Measurements from ENCODE around the gene BRINP1. TPM values are rescaled to one million over a fixed set of nuclear protein-coding genes. Genes with fewer than 3 reads are reported as not detected.

The BRINP1 gene
- total RNA-seq, 2 donors from 2014 or later, result 1.8 to 4.3 TPM

DNA sequence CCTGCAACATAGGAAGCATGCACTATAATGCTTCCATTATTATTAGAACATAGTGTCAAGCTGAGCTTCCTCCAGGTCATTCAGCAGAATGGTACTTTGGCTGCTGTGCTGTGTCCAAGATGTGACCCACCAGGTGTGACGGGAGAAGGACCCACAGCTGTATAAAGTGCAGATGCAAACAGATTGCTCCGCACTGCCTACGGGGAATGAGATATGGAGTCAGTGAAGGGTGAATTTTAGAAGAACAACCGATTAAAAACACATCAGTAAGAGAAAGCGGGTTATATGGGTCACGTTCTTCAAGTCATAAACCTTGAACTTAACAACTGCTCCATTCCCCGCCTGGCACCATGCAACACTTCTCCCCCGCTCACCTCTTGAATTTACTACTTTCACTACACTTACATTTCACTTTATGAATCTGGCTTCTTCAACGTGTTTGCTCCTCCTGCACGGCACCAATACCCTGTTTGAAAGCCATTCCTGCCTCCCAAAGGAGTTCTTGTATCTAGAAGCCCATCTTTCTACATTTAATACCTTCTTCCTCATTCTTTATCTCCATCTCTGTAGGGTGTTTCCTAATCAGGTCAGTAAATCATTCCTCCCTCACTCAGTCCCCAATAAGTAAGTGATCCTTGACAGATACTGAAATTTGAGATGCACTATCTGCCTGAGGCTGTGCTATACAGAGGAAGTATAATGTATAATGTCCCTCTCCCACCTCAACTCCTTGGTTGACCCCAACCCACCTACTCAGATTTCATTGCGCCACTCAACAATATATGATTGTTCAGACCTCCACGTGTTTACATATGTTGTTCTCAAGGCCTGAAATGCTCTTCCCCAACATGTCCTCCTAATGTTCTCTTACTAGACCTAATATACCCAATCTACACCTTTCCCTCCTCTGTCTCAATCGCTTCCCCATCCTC is 25.9 kb downstream of the BRINP1 start:
- H3K36me3 ChIP-seq, result no peaks in the 10 kb centered on the region
- H3K27me3 ChIP-seq (replicated peaks; ENCODE audit: insufficient read depth), result no peaks in the 10 kb centered on the region
- no peak overlapping the region for H3K4me3 ChIP-seq
- no peak overlapping the region for H3K27ac ChIP-seq
- H3K9me3 ChIP-seq, result no peaks in the 10 kb centered on the region
- TF ChIP-seq, protein P1, sequence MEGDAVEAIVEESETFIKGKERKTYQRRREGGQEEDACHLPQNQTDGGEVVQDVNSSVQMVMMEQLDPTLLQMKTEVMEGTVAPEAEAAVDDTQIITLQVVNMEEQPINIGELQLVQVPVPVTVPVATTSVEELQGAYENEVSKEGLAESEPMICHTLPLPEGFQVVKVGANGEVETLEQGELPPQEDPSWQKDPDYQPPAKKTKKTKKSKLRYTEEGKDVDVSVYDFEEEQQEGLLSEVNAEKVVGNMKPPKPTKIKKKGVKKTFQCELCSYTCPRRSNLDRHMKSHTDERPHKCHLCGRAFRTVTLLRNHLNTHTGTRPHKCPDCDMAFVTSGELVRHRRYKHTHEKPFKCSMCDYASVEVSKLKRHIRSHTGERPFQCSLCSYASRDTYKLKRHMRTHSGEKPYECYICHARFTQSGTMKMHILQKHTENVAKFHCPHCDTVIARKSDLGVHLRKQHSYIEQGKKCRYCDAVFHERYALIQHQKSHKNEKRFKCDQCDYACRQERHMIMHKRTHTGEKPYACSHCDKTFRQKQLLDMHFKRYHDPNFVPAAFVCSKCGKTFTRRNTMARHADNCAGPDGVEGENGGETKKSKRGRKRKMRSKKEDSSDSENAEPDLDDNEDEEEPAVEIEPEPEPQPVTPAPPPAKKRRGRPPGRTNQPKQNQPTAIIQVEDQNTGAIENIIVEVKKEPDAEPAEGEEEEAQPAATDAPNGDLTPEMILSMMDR (IDR thresholded peaks at IDR 0.05), result no peak
- no peak for DNase-seq (ENCODE audit: low spot score)
- ATAC-seq (ENCODE audit: insufficient number of reproducible peaks, low FRiP score, low read depth), result no peak
- no peaks in the 10 kb centered on the region for H3K4me1 ChIP-seq (ENCODE audit: control insufficient read depth in 1 of 2, low read depth in 2 of 2)

GRCh38 chr9:119339056-119339455 is 30.2 kb downstream of the BRINP1 start:
- Histone ChIP-seq H3K9me3 (no peaks in the 10 kb centered on the region), H3K4me1 (ENCODE audit: control insufficient read depth in 1 of 2, low read depth in 2 of 2) (no peaks in the 10 kb centered on the region), H3K27me3 (replicated peaks; ENCODE audit: insufficient read depth) (no peaks in the 10 kb centered on the region), H3K27ac (no peak overlapping the region), H3K4me3 (no peak overlapping the region), H3K36me3 (no peaks in the 10 kb centered on the region)
- TF ChIP-seq, protein P1 (IDR thresholded peaks at IDR 0.05), result no peak
- no peak for ATAC-seq (ENCODE audit: insufficient number of reproducible peaks, low FRiP score, low read depth)
- DNase-seq (ENCODE audit: low spot score), result no peak

- Histone ChIP-seq H3K4me3 (no peak overlapping the region), H3K36me3 (no peaks in the 10 kb centered on the region), H3K27me3 (replicated peaks; ENCODE audit: insufficient read depth) (no peaks in the 10 kb centered on the region), H3K27ac (no peak overlapping the region), H3K9me3 (no peaks in the 10 kb centered on the region), H3K4me1 (ENCODE audit: control insufficient read depth in 1 of 2, low read depth in 2 of 2) (no peaks in the 10 kb centered on the region)
- ATAC-seq (ENCODE audit: insufficient number of reproducible peaks, low FRiP score, low read depth) (no peak), DNase-seq (ENCODE audit: low spot score) (no peak)
- TF ChIP-seq, protein P1 (IDR thresholded peaks at IDR 0.05), result no peak
These were observed 31.7 kb downstream of the BRINP1 start for GRCh38 chr9:119337573-119337972.

DNA sequence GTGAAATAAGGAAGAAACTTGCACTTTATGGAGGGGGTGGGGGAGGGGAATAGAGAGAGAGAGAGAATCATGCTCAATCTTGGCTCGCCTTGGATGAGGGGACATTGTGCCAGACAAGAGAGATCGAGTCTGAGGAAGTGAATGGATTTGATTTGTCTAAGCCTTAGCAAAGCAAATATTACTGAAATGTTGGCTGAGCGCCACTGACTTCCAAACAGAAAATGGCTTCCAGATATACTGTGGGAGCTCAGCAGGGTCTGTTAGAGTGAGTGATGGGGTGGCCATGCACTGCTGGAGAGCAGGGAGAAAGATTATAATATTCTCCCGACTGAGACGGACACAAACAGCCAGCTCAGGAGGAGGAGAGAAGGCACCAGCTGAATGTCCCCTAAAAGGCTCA is 34.5 kb downstream of the BRINP1 start:
- no peak for ATAC-seq (ENCODE audit: insufficient number of reproducible peaks, low FRiP score, low read depth)
- H3K9me3 ChIP-seq, result no peaks in the 10 kb centered on the region
- H3K4me3 ChIP-seq, result no peak overlapping the region
- no peak overlapping the region for H3K27ac ChIP-seq
- no peaks in the 10 kb centered on the region for H3K36me3 ChIP-seq
- no peaks in the 10 kb centered on the region for H3K4me1 ChIP-seq (ENCODE audit: control insufficient read depth in 1 of 2, low read depth in 2 of 2)
- TF ChIP-seq, protein P1 (IDR thresholded peaks at IDR 0.05), result no peak
- no peak for DNase-seq (ENCODE audit: low spot score)
- no peaks in the 10 kb centered on the region for H3K27me3 ChIP-seq (replicated peaks; ENCODE audit: insufficient read depth)

GRCh38 chr9:119333507-119334229 is 35.6 kb downstream of the BRINP1 start:
- Histone ChIP-seq H3K4me3 (no peak overlapping the region), H3K9me3 (peaks cover 3% of the 10 kb centered on the region), H3K27me3 (replicated peaks; ENCODE audit: insufficient read depth) (no peaks in the 10 kb centered on the region), H3K4me1 (ENCODE audit: control insufficient read depth in 1 of 2, low read depth in 2 of 2) (no peaks in the 10 kb centered on the region), H3K27ac (no peak overlapping the region), H3K36me3 (no peaks in the 10 kb centered on the region)
- DNase-seq (ENCODE audit: low spot score), result no peak
- TF ChIP-seq, protein P1 (IDR thresholded peaks at IDR 0.05), result no peak
- ATAC-seq (ENCODE audit: insufficient number of reproducible peaks, low FRiP score, low read depth), result no peak

All from thoracic aorta (tissue), 2 donors.